Measurements from ENCODE around the gene NIN.

DNA sequence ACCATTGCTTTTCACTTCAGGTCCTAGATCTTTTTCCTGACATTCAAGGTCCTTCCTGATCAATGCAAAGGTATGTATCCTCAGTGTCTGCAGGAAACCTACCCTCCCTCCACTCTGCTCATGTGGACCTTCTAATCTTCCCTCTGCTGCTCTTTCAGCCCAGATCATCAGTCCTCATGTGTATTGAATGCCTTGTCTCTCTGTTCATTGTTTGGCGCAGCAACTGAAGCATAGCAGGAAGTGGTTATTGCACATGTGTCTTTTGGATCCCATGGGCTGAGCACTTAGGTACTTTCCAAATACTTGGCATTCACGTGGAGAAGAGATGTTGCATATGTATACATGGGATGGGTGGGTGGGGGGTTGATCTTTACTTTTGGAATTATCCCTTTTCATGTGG is 4.3 kb upstream of the NIN start:
- TF ChIP-seq YY1 (IDR thresholded peaks at IDR 0.05) (no peak), RAD21 (IDR thresholded peaks at IDR 0.05) (no peak)

All from liver (tissue), 2 donors.